OCI-LY3 (cell line): ENCODE data around the gene TAS2R4.
A peak's percentile ranks its signal among the peaks of the same experiment; 100 is the strongest.
"Not testable (repeated sequence)": the region's sequence is repeated elsewhere in the genome, so short reads cannot be mapped to it uniquely, and the experiment has no call there.

Source experiments
- H2AFZ ChIP-seq: fragments of 200-600, 300-600 bp; shearing (Covaris generic); 2 replicates; pipeline ENCODE4 v1.6.0; 2014; ENCODE audit warnings: antibody characterized with exemption, low read depth, low read length
- H3K27ac ChIP-seq: fragments of 200-600, 300-600 bp; sonication (generic); 2 replicates; pipeline ENCODE4 v1.5.1; 2014; ENCODE audit warnings: mild to moderate bottlenecking, low read length, moderate library complexity, mixed read lengths
- H3K27me3 ChIP-seq: fragments of 200-600, 300-600 bp; sonication (generic); 2 replicates; pipeline ENCODE4 v1.6.1; 2014; ENCODE audit warnings: low read depth, low read length, mixed read lengths
- H3K36me3 ChIP-seq: fragments of 200-600, 300-600 bp; sonication (generic); replicated peaks from 2 replicates; pipeline ENCODE3; 2014; ENCODE audit warnings: low read depth, low read length, mixed read lengths
- H3K4me1 ChIP-seq: fragments of 300-600, 200-600 bp; sonication (generic); 2 replicates; pipeline ENCODE4 v1.6.1; 2014; ENCODE audit warnings: low read length, mixed read lengths
- H3K4me2 ChIP-seq: fragments of 200-600, 300-600 bp; sonication (generic); 2 replicates; pipeline ENCODE4 v1.6.1; 2014; ENCODE audit warnings: low read length, mixed read lengths
- H3K4me3 ChIP-seq: fragments of 300-600, 200-600 bp; sonication (generic); 2 replicates; pipeline ENCODE4 v1.5.1; 2014; ENCODE audit warnings: antibody characterized with exemption, mild to moderate bottlenecking, low read length, moderate library complexity
- H3K79me2 ChIP-seq: fragments of 300-600, 200-600 bp; shearing (Covaris generic); 2 replicates; pipeline ENCODE4 v1.6.1; 2014; ENCODE audit warnings: mild to moderate bottlenecking, low read length, mixed read lengths
- H3K9ac ChIP-seq: fragments of 300-600, 200-600 bp; shearing (Covaris generic); 2 replicates; pipeline ENCODE4 v1.6.0; 2014; ENCODE audit warnings: mild to moderate bottlenecking, low read length, moderate library complexity
- H3K9me3 ChIP-seq: fragments of 200-600, 300-600 bp; shearing (Covaris generic); 2 replicates; pipeline ENCODE4 v1.6.1; 2014; ENCODE audit warnings: low read length, mixed read lengths; ENCODE audit not compliant: insufficient read depth
- H4K20me1 ChIP-seq: fragments of 200-600, 300-600 bp; sonication (generic); 2 replicates; pipeline ENCODE4 v1.6.1; 2016; ENCODE audit warnings: low read length, mixed read lengths; ENCODE audit not compliant: insufficient read depth
- CTCF ChIP-seq: fragments of 200-600, 300-600 bp; sonication (generic); IDR thresholded peaks from 2 replicates; pipeline ENCODE4 v1.5.1; 2014; ENCODE audit warnings: antibody characterized with exemption, low read length, low read depth
- EZH2phosphoT487 ChIP-seq: fragments of 200-600 bp; shearing (Covaris generic); IDR thresholded peaks from 2 replicates; pipeline ENCODE4 v1.6.1; 2018; ENCODE audit warnings: antibody characterized with exemption, mixed run types, low read depth

TAS2R4 gene

GRCh38 chr7:141744131-141744530 is 32.3 kb upstream of the TAS2R4 start:
- no peak overlapping the region for H3K4me3 ChIP-seq
- H2AFZ ChIP-seq, result no peak overlapping the region
- no peak overlapping the region for H3K9ac ChIP-seq
- H3K79me2 ChIP-seq, result peaks cover 29% of the 10 kb centered on the region
- H3K27ac ChIP-seq, result no peak overlapping the region
- H3K4me2 ChIP-seq, result no peak overlapping the region
- TF ChIP-seq EZH2phosphoT487, result no peak
- no peak for TF ChIP-seq CTCF
- H3K27me3 ChIP-seq, result no peaks in the 10 kb centered on the region
- peaks cover 65% of the 10 kb centered on the region for H3K36me3 ChIP-seq
- no peaks in the 10 kb centered on the region for H3K9me3 ChIP-seq
- H4K20me1 ChIP-seq, result no peaks in the 10 kb centered on the region
- peaks cover 12% of the 10 kb centered on the region for H3K4me1 ChIP-seq

- Histone ChIP-seq H3K36me3 (peaks cover 66% of the 10 kb centered on the region), H3K27ac (no peak overlapping the region), H2AFZ (no peak overlapping the region), H4K20me1 (no peaks in the 10 kb centered on the region), H3K27me3 (no peaks in the 10 kb centered on the region), H3K9ac (no peak overlapping the region), H3K4me3 (no peak overlapping the region), H3K4me2 (no peak overlapping the region), H3K9me3 (peaks cover 12% of the 10 kb centered on the region), H3K4me1 (no peaks in the 10 kb centered on the region), H3K79me2 (no peaks in the 10 kb centered on the region; the same call in 1 of the 2 replicates)
- no peak for TF ChIP-seq CTCF
- no peak for TF ChIP-seq EZH2phosphoT487
Observed at GRCh38 chr7:141748396-141748795, 28.1 kb upstream of the TAS2R4 start.

- Histone ChIP-seq H3K9me3 (peaks cover 12% of the 10 kb centered on the region), H3K36me3 (peaks cover 42% of the 10 kb centered on the region)
- H3K4me3 ChIP-seq, H3K4me2 ChIP-seq, H3K27me3 ChIP-seq, H3K4me1 ChIP-seq, H4K20me1 ChIP-seq, H3K9ac ChIP-seq, H2AFZ ChIP-seq, H3K79me2 ChIP-seq, H3K27ac ChIP-seq: not testable (repeated sequence)
Observed at GRCh38 chr7:141751904-141752303, 24.6 kb upstream of the TAS2R4 start.

- H3K27ac ChIP-seq, result no peak overlapping the region
- no peak overlapping the region for H3K4me2 ChIP-seq
- TF ChIP-seq CTCF, result peak; percentile 27; the same call in 1 of the 2 replicates
- no peak for TF ChIP-seq EZH2phosphoT487
- H3K4me3 ChIP-seq, result no peak overlapping the region
- H3K36me3 ChIP-seq, result peaks cover 48% of the 10 kb centered on the region
- peaks cover 12% of the 10 kb centered on the region for H3K9me3 ChIP-seq
- no peaks in the 10 kb centered on the region for H4K20me1 ChIP-seq
- no peaks in the 10 kb centered on the region for H3K4me1 ChIP-seq
- H2AFZ ChIP-seq, result no peak overlapping the region
- no peaks in the 10 kb centered on the region for H3K27me3 ChIP-seq
- no peak overlapping the region for H3K9ac ChIP-seq
- H3K79me2 ChIP-seq, result no peaks in the 10 kb centered on the region
Observed at GRCh38 chr7:141752634-141753033, 23.8 kb upstream of the TAS2R4 start.

- H2AFZ ChIP-seq, result no peak overlapping the region
- no peaks in the 10 kb centered on the region for H3K27me3 ChIP-seq
- no peak overlapping the region for H3K4me3 ChIP-seq
- no peaks in the 10 kb centered on the region for H3K79me2 ChIP-seq
- H3K27ac ChIP-seq, result no peak overlapping the region
- H3K9me3 ChIP-seq, result peaks cover 10% of the 10 kb centered on the region
- no peaks in the 10 kb centered on the region for H4K20me1 ChIP-seq
- no peak for TF ChIP-seq EZH2phosphoT487
- TF ChIP-seq CTCF, result peak; percentile 58
- H3K36me3 ChIP-seq, result peaks cover 41% of the 10 kb centered on the region
- H3K9ac ChIP-seq, result no peak overlapping the region
- no peaks in the 10 kb centered on the region for H3K4me1 ChIP-seq
- no peak overlapping the region for H3K4me2 ChIP-seq
Observed at GRCh38 chr7:141754939-141755338, 21.5 kb upstream of the TAS2R4 start.
